A549 (cell line): ENCODE measurements around the gene MMP17. TPM values are rescaled to one million over a fixed set of nuclear protein-coding genes. Genes with fewer than 3 reads are reported as not detected.
"Not testable (repeated sequence)": the region's sequence is repeated elsewhere in the genome, so short reads cannot be mapped to it uniquely, and the experiment has no call there.

Experiments used
- ATAC-seq, 2 experiments: fragments of 200-7000 bp in 1 of 2; fragments of >200 bp in 1 of 2; cut with Nextera tagmentation in 1 of 2; cut with Tn5 transposase in 1 of 2; 3 replicates each; pipeline versions ENCODE4 v1.8.0 to v1.9.1; 2018 to 2020; ENCODE audit warnings: mild to moderate bottlenecking in 1 of 2, moderate library complexity in 1 of 2
- CTCF ChIA-PET: fragments of 300-600 bp; sonication (Branson Sonifier 250); formaldehyde crosslinking; extraction: SDS; loops from one replicate; lab custom pipeline; 2021; ENCODE audit warnings: antibody characterized with exemption, inconsistent platforms; lab: Yijun Ruan, JAX
- POLR2A ChIA-PET: fragments of 350-600 bp; formaldehyde crosslinking; extraction: SDS; loops from one replicate; lab custom pipeline; 2021; ENCODE audit warnings: antibody characterized with exemption, inconsistent platforms; lab: Yijun Ruan, JAX
- DNase-seq, 2 experiments: peaks; one replicate each; pipeline versions ENCODE4 v3.0.0 to v3.0.0-alpha.2; 2011 to 2016; ENCODE audit warnings: low read depth in 1 of 2, low spot score in 1 of 2
- FAIRE-seq: peaks from 2 replicates; lab custom pipeline; 2011; peaks lifted over from hg19 to GRCh38; lab: Jason Lieb, UNC
- H3K27ac ChIP-seq, 2 experiments: fragments of >200 bp; sonication (Bioruptor Twin); formaldehyde crosslinking; 3 replicates each; pipeline ENCODE4 v1.5.1; 2016 to 2017
- H3K4me1 ChIP-seq: fragments of >200 bp; sonication (Bioruptor Twin); formaldehyde crosslinking; 3 replicates; pipeline ENCODE4 v1.6.1; 2016
- H3K4me2 ChIP-seq: fragments of >200 bp; sonication (Bioruptor Twin); formaldehyde crosslinking; 3 replicates; pipeline ENCODE4 v1.6.1; 2016
- H3K4me3 ChIP-seq: fragments of >200 bp; sonication (Bioruptor Twin); formaldehyde crosslinking; 3 replicates; pipeline ENCODE4 v1.5.1; 2016
- H3K9me3 ChIP-seq: fragments of >200 bp; sonication (Bioruptor Twin); formaldehyde crosslinking; 3 replicates; pipeline ENCODE4 v1.6.1; 2016
- BHLHE40 ChIP-seq: IDR thresholded peaks from 2 replicates; pipeline ENCODE4 v1.6.1; 2012; ENCODE audit warnings: low read depth, low read length, inconsistent platforms
- CHD4 ChIP-seq: fragments of 200-600 bp; sonication (generic); IDR thresholded peaks from 2 replicates; pipeline ENCODE4 v1.6.1; 2016; ENCODE audit warnings: antibody characterized with exemption, mild to moderate bottlenecking, borderline replicate concordance
- EHF ChIP-seq: fragments of 250-450 bp; sonication (Bioruptor Pico); IDR thresholded peaks from 2 replicates; pipeline ENCODE4 v1.5.0; 2020; ENCODE audit warnings: mild to moderate bottlenecking
- ELK1 ChIP-seq: fragments of 150-350 bp; IDR thresholded peaks from 2 replicates; pipeline ENCODE4 v1.6.1; 2014; ENCODE audit warnings: low read depth, mild to moderate bottlenecking, low read length
- EP300 ChIP-seq, 2 experiments: fragments of >200 bp; sonication (Bioruptor Twin); formaldehyde crosslinking; IDR thresholded peaks; 2 replicates in 1 of 2; 3 replicates in 1 of 2; pipeline ENCODE4 v1.6.1; 2016 to 2017
- FOSB ChIP-seq: fragments of 250-450 bp; sonication (Bioruptor Pico); IDR thresholded peaks from 2 replicates; pipeline ENCODE4 v1.5.0; 2020; ENCODE audit warnings: mild to moderate bottlenecking, moderate library complexity
- HES2 ChIP-seq: fragments of >200 bp; sonication (Bioruptor Twin); formaldehyde crosslinking; IDR thresholded peaks from 2 replicates; pipeline ENCODE4 v1.6.1; 2016
- HOXB13 ChIP-seq: fragments of 250-450 bp; sonication (Bioruptor Pico); IDR thresholded peaks from 2 replicates; pipeline ENCODE4 v1.5.0; 2020; ENCODE audit warnings: low read depth, mild to moderate bottlenecking, moderate library complexity
- JUN ChIP-seq, 2 experiments: fragments of >200 bp; sonication (Bioruptor Twin); formaldehyde crosslinking; IDR thresholded peaks; 2 replicates in 1 of 2; 3 replicates in 1 of 2; pipeline ENCODE4 v1.6.1; 2016 to 2017
- KDM1A ChIP-seq: fragments of 200-600 bp; sonication (generic); IDR thresholded peaks from 2 replicates; pipeline ENCODE4 v1.6.1; 2016; ENCODE audit warnings: low read depth, mild to moderate bottlenecking
- NPAS2 ChIP-seq: fragments of 250-450 bp; sonication (Bioruptor Pico); IDR thresholded peaks from 2 replicates; pipeline ENCODE4 v1.8.0; 2022; ENCODE audit warnings: mild to moderate bottlenecking, moderate library complexity, borderline replicate concordance
- NR3C1 ChIP-seq: fragments of >200 bp; sonication (Bioruptor Twin); formaldehyde crosslinking; IDR thresholded peaks from 3 replicates; pipeline ENCODE4 v1.6.1; 2017
- POLR2AphosphoS2 ChIP-seq: conservative IDR thresholded peaks from 2 replicates; pipeline ENCODE4 v1.6.1; 2012; ENCODE audit warnings: low read length, improper control_type of control experiment, inconsistent platforms
- RAD21 ChIP-seq, 2 experiments: fragments of >200 bp in 1 of 2; sonication (Bioruptor Twin) in 1 of 2; formaldehyde crosslinking in 1 of 2; IDR thresholded peaks in 1 of 2; conservative IDR thresholded peaks in 1 of 2; 2 replicates in 1 of 2; 3 replicates in 1 of 2; pipeline ENCODE4 v1.6.1; 2012 to 2018; ENCODE audit warnings: inconsistent platforms in 1 of 2
- RARB ChIP-seq: fragments of 250-450 bp; sonication (Bioruptor Pico); IDR thresholded peaks from 2 replicates; pipeline ENCODE4 v1.8.0; 2021; ENCODE audit warnings: mild to moderate bottlenecking, moderate library complexity
- SMC3 ChIP-seq: fragments of >200 bp; sonication (Bioruptor Twin); formaldehyde crosslinking; IDR thresholded peaks from 3 replicates; pipeline ENCODE4 v1.6.1; 2018; ENCODE audit warnings: inconsistent platforms
- USF2 ChIP-seq: fragments of 450-650 bp; IDR thresholded peaks from 2 replicates; pipeline ENCODE4 v1.6.1; 2014; ENCODE audit warnings: antibody characterized with exemption
- ZC3H11A ChIP-seq: fragments of 450-650 bp; IDR thresholded peaks from 2 replicates; pipeline ENCODE4 v1.6.1; 2014; ENCODE audit warnings: antibody characterized with exemption, mild to moderate bottlenecking
- ZNF302 ChIP-seq: fragments of 250-450 bp; sonication (Bioruptor Pico); IDR thresholded peaks from 2 replicates; pipeline ENCODE4 v1.9.0; 2021; ENCODE audit warnings: inconsistent platforms, mild to moderate bottlenecking, moderate library complexity
- ZSCAN20 ChIP-seq: fragments of 250-450 bp; sonication (Bioruptor Pico); IDR thresholded peaks from 2 replicates; pipeline ENCODE4 v1.8.0; 2022; ENCODE audit warnings: mild to moderate bottlenecking, moderate library complexity
- WGBS: methylation state at CpG from one replicate; pipeline ENCODE4 v1.1.6; 2017; ENCODE audit errors: missing lambda C conversion rate; 5-methylcytosine and 5-hydroxymethylcytosine counted together
- polyA plus RNA-seq, 4 experiments: library from polyadenylated mRNA; depleted of rRNA in 3 of 4; stranded (reverse); fragments of >200 nt; fragmentation: RNase III in 1 of 4; extraction: RNeasy Plus Mini Kit Qiagen cat#74134 plus additional on column Dnase treatment in 1 of 4; gene quantifications; 2 replicates in 3 of 4; 3 replicates in 1 of 4; pipeline ENCODE4 v1.2.3, GENCODE V29; 2011 to 2017

The MMP17 gene
- polyA plus RNA-seq, 2 of the 4 experiments (the other 2 are of a cell fraction) = 6.2 to 7.9 TPM

GRCh38 chr12:131808744-131809371 is 19.3 kb upstream of the MMP17 start:
- 0 out of 3 replicates have a peak, but pooled peaks cover 3% of the 10 kb centered on the region for H3K4me1 ChIP-seq
- ATAC-seq = no peak
- FAIRE-seq = no peak
- no peaks in the 10 kb centered on the region for H3K9me3 ChIP-seq
- H3K4me3 ChIP-seq = no peak overlapping the region
- no peak overlapping the region for H3K4me2 ChIP-seq
- ChIA-PET CTCF (no interaction called here), POLR2A (no interaction called here)
- 86% methylated on average over 44 of the region's 44 CpGs for WGBS
- no peak overlapping the region for H3K27ac ChIP-seq
- TF ChIP-seq NPAS2 (CRISPR knock-in tag) = no peak
- no peak for TF ChIP-seq ZC3H11A
- TF ChIP-seq ZSCAN20 (CRISPR knock-in tag) = no peak
- TF ChIP-seq KDM1A = no peak
- TF ChIP-seq POLR2AphosphoS2 = no peak
- TF ChIP-seq HOXB13 (CRISPR knock-in tag) = no peak
- no peak for TF ChIP-seq ELK1
- TF ChIP-seq JUN (IDR thresholded peaks at IDR 0.05) = no peak
- no peak for TF ChIP-seq CHD4
- no peak for TF ChIP-seq RAD21 (conservative IDR thresholded peaks at IDR 0.05 in 1 of 2, IDR thresholded peaks at IDR 0.05 in 1 of 2)
- no peak for TF ChIP-seq BHLHE40
- no peak for TF ChIP-seq HES2
- no peak for TF ChIP-seq USF2
- no peak for TF ChIP-seq NR3C1
- TF ChIP-seq RARB = no peak
- no peak for TF ChIP-seq EHF (CRISPR knock-in tag)
- TF ChIP-seq FOSB (CRISPR knock-in tag) = no peak
- TF ChIP-seq EP300 (IDR thresholded peaks at IDR 0.05) = no peak
- no peak for TF ChIP-seq SMC3
- DNase-seq = no peak

GRCh38 chr12:131809476-131810254 is 18.5 kb upstream of the MMP17 start:
- H3K9me3 ChIP-seq, H3K4me1 ChIP-seq, ATAC-seq, H3K4me3 ChIP-seq, H3K4me2 ChIP-seq, POLR2A ChIA-PET, H3K27ac ChIP-seq, CTCF ChIA-PET, DNase-seq, FAIRE-seq: not testable (repeated sequence)
- 77% methylated on average over 9 of the region's 9 CpGs for WGBS

GRCh38 chr12:131810726-131811125 is 17.5 kb upstream of the MMP17 start:
- FAIRE-seq (no peak), ATAC-seq (no peak), DNase-seq (no peak)
- Histone ChIP-seq H3K4me1 (no peaks in the 10 kb centered on the region), H3K4me3 (no peak overlapping the region), H3K27ac (no peak overlapping the region), H3K9me3 (no peaks in the 10 kb centered on the region), H3K4me2 (no peak overlapping the region)
- 70% methylated on average over 13 of the region's 13 CpGs for WGBS
- POLR2A ChIA-PET = no interaction called here
- CTCF ChIA-PET = interaction anchor here (0.8 to 0.9 kb wide), 2 partner anchors 15 to 695 kb away, joined by 3 read pairs; no protein-coding TSS in a partner anchor
- TF ChIP-seq ZNF302 (CRISPR knock-in tag) = no peak
